WTC11 (cell line): ENCODE data around the gene LRRC57.

ENCODE experiments used
- ATF6 ChIP-seq: sonication (generic); formaldehyde crosslinking; IDR thresholded peaks from 2 replicates; pipeline ENCODE4 v1.8.1; 2023; ENCODE audit warnings: mild to moderate bottlenecking, missing genetic modification reagents
- CTCF ChIP-seq: fragments of 200-600 bp; IDR thresholded peaks from 2 replicates; pipeline ENCODE4 v1.8.0; 2022; ENCODE audit warnings: antibody characterized with exemption
- SOX15 ChIP-seq: fragments of 250-450 bp; sonication (Bioruptor Pico); IDR thresholded peaks from 2 replicates; pipeline ENCODE4 v1.9.0; 2021; ENCODE audit warnings: mild to moderate bottlenecking
- SP1 ChIP-seq: sonication (generic); formaldehyde crosslinking; conservative IDR thresholded peaks from 2 replicates; pipeline ENCODE4 v1.8.1; 2022; ENCODE audit warnings: missing genetic modification reagents
- USF2 ChIP-seq: sonication (generic); formaldehyde crosslinking; IDR thresholded peaks from 2 replicates; pipeline ENCODE4 v1.8.1; 2023; ENCODE audit warnings: mild to moderate bottlenecking, missing genetic modification reagents, moderate library complexity
- ZNF121 ChIP-seq: sonication (generic); formaldehyde crosslinking; IDR thresholded peaks from 2 replicates; pipeline ENCODE4 v1.8.0; 2023; ENCODE audit warnings: missing genetic modification reagents
- ZNF281 ChIP-seq: sonication (generic); formaldehyde crosslinking; IDR thresholded peaks from 2 replicates; pipeline ENCODE4 v1.8.0; 2023; ENCODE audit warnings: mild to moderate bottlenecking, missing genetic modification reagents
- ZNF396 ChIP-seq: fragments of 250-450 bp; sonication (Bioruptor Pico); IDR thresholded peaks from 2 replicates; pipeline ENCODE4 v1.8.0; 2021; ENCODE audit warnings: mild to moderate bottlenecking, moderate library complexity, borderline replicate concordance

GRCh38 chr15:42490671-42491538, 57.7 kb downstream of the LRRC57 start, which contains the start of gene ZNF106:
- TF ChIP-seq CTCF (no peak), ZNF121 (CRISPR knock-in tag) (no peak), ZNF281 (CRISPR knock-in tag) (no peak), ZNF396 (CRISPR knock-in tag) (no peak), SP1 (CRISPR knock-in tag) (peak; percentile 54; the same call in 1 of the 2 replicates), SOX15 (CRISPR knock-in tag) (no peak), ATF6 (CRISPR knock-in tag) (no peak), USF2 (CRISPR knock-in tag) (no peak)
